GM21528 (cell line): Measurements from ENCODE around the gene ANKRD44.

Source experiments
- ATAC-seq: cut with Tn5 transposase; IDR thresholded peaks from one replicate; pipeline ENCODE4 v1.9.1; 2021; ENCODE audit warnings: mild to moderate bottlenecking, moderate library complexity; ENCODE audit not compliant: unreplicated experiment, low FRiP score

Gene ANKRD44

DNA sequence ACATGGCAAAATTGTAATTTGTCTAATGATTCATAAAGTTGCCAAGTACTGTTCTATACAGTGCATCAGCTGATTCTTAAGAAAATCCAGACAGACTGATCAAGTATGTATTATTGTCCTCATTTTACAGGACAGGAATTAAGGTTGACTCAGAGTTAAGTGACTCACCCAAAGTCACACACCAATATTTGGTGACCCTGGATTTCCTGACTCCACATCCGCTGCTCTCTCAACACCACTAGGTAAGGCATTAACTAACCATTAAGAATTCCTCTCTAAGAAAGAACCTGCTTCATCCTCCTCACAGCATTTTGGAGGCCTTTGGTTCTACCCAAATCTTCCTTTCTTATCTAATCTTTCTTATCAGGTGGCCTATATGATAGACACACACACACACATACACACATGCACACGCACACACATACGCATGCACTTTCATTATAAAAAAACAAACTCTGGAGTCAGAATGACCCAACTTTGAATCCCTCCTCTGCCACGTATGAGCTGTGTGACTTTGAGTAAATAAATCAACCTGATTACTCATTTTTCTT is 150.8 kb downstream of the ANKRD44 start:
- ATAC-seq, result no peak

DNA sequence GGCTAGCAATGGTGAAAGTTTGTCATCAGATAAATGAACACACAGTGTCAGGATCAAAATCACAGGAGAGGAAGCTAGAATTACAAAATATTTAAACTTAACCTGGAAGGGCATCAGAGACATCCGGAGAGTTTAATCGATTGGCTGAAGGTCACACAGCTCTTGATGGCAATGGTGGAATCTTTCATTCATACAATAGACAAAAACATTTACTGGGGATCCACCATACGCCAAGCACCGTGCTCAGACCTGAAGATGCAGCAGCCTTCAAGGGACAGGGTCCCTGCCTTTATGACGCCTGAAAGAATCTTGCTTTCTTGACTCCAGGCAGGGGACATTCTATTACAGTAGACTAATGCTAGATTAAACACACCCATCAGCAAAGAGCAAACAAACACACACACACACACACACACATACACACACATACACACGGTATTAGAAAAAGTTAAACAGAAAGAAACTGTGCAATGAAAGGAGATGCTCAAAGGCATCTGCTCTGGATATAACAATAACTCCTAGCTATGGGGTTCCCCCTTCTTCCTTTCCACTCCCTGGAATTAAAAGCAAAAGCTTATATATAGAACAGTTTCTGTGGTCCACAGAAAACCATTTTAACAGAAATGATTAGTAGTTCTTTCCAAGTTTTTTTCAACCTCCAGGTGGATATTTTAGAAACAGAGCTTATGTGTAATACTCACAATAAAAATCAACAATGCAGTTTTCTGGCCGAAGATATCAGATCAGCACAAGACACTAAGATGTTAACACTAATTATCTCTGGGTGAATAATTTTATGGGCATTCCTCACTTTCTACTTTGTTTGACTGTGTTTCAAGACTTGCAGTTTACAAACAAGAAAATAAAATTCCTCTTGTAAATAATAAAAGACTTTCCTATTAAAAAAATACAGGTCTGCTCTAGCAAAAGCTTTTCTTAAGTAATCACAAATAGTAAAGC is 151.7 kb downstream of the ANKRD44 start:
- no peak for ATAC-seq

- ATAC-seq, result no peak
Measured at GRCh38 chr2:197157879-197158537, 152.6 kb downstream of the ANKRD44 start.

DNA sequence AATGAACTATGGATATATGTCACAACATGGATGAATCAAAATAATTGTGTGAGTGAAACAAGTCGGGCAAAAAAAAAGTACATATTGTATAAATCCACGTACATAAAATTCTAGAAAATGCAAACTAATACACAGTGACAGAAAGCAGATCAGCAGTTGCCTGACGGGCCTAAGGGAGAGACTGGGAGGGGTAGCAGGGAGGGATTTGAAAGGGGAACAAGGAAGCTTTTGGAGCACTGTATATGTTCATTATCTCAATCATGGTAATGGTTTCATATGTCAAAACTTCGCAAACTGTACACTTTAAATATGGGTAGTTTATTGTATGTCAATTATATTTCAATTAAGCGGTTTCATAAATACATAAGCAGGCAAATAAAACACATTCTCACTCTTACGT is 153.8 kb downstream of the ANKRD44 start:
- ATAC-seq, result no peak

GRCh38 chr2:197152451-197153228 is 157.9 kb downstream of the ANKRD44 start:
- ATAC-seq, result peak; percentile 92

DNA sequence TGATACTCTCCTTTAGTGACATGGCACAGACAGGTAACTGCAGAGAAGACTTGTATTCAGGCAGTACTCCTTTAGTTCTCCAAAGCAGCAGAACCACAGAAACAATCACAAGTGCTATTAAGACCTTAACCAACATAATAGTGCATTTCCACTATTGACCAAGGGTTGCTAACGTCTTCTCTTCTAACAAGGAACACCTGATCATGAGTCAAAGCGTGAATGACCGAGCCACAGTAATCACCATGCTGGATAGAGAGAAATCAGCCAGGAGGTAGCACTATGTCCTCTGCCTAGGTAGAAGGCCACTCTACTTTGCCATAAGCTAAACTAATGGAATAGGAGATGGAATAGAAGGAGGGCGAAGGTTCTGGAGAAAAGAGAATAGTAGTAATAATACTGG is 161.0 kb downstream of the ANKRD44 start:
- ATAC-seq, result no peak

GRCh38 chr2:197148401-197148800 is 162.2 kb downstream of the ANKRD44 start:
- no peak for ATAC-seq

DNA sequence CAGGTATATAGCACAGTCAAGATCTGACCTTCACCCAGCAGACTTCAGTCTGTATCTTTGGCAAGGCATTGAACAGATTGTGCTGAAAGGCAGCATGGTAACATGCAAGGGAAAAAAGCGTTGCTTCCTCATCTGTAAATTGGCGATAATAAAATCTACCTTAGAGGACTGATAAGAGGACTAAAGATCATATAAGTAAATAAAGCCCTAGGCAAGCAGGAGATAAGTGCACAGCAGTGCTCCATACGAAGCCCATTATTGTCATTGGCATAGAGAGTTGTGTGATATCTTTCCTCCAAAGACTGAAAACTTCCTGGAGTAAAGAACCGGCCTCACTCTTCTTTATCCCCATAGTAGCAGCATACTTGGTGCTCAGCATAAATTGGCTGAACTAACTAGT is 162.6 kb downstream of the ANKRD44 start:
- no peak for ATAC-seq

DNA sequence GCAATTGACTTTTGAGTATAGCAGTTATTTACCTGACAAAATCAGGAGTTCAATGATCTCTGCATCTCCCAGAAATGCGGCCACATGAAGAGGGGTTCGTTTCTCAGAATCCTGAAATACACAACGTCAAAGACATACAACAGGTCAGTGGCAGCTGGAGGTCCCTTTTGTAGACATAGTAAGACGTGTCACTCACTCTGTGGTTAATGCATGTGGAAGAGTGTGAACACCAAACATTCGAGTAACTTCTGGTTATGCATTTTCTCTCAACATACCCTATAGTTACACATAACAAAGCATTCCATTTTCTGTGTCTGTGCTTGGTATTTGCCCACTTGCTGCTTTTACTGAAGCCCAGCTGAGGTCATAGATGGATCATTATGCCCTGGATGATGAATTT is 163.6 kb downstream of the ANKRD44 start:
- no peak for ATAC-seq

DNA sequence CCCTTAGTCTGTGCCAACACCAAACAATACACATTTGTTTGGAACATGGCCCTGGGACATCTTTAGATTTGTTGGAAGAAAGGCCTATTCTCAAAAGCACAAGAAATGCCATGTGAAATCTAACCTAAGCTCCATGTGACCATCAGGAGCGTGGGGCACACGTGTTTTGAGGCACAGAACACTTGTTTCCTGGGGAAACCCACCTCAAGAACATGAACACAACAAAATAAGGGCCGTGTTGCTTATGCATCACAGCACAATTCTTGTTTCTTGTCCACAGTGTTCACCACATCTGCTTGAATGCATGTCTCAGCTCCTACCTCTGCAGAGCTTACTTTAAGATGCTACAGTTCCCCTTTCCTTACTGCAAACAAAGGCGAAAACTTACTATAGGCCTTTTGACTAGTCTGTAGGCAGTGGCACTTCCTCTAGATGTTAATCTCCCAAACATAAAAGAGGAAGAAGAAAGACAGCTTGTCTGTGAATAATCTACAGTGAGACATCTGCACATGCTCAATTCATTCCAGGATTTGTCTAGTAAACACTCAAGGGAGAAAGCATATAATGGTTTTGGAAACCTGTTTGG is 165.0 kb downstream of the ANKRD44 start:
- ATAC-seq, result peak; percentile 97

DNA sequence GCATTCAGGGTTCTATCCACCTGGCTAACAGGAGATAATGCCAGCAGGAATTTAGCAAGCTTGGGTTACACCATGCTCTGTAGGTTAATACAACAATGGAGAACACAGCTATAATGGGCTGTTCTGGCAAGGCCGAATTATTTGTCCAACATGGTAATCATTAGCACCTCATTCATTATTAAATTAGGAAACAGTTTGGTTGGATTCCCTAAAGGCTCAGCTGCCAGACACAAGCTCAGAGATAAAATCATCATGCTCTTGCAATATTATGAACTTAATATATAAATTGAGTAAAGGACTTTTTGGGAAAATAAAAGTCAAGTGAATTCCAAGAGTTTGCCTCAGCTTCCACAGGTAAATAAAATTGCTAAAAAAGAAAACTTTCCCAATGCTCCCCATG is 166.4 kb downstream of the ANKRD44 start:
- ATAC-seq, result no peak

GRCh38 chr2:197141702-197142473 is 168.7 kb downstream of the ANKRD44 start:
- no peak for ATAC-seq

- ATAC-seq, result no peak
Measured at GRCh38 chr2:197140045-197140444, 170.5 kb downstream of the ANKRD44 start.

GRCh38 chr2:197138506-197138905 is 172.1 kb downstream of the ANKRD44 start:
- ATAC-seq, result no peak

DNA sequence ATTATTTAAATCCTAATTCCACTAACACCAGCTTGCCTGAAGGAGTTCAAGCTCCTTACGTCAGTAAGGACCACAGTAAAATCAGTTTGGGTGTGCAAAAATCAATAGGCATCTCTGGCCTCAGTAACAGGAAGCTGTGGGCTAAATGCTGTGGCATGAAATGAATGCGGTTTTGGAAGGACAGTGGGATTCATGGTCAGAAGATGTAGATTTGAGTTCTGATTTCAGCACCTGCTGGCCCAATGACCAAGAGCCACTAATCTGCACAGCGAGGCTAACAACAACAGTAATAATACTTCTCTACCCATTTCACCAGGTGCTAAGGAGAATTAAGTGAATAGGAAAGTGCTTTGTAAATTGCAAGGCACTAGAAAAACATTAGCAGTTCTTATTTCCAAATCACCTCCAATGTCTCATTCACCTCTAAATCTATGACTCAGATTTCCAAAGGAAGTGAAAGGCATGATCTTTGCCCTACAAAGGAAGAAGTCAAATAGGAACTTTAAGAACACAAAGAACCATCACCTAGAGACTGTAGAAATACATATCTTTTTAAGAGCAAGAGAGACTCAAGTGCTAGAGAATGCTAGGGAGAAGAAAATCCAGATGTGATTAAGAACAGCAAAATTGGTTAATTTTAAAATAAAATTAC is 172.6 kb downstream of the ANKRD44 start:
- ATAC-seq, result no peak

GRCh38 chr2:197137231-197137630 is 173.3 kb downstream of the ANKRD44 start:
- no peak for ATAC-seq

GRCh38 chr2:197136452-197136851 is 174.1 kb downstream of the ANKRD44 start:
- ATAC-seq, result no peak

DNA sequence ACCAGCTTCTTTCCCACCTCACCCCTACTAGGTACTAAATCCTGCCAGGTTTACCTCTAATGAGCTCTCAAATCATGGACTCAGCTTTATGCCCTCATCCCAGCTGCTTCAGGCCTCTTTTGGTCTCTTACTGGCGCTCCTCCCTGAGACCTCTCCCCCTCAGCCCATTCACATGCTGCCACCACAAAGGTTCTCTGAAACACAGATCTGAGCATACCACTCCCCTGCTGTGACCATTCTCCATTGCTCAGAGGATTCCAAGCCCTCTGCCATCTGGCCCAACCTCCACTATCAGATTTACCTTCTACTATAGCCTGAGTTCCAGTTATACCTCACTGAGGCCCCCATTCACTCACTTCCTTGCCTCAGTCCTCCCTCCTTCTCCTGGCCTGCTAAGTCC is 174.8 kb downstream of the ANKRD44 start:
- no peak for ATAC-seq

- ATAC-seq, result no peak
Measured at GRCh38 chr2:197134206-197134605, 176.4 kb downstream of the ANKRD44 start.
